Stimulated activated naive CD8-positive, alpha-beta T cell treated with anti-CD3 and anti-CD28 coated beads, Interleukin-15, Interleukin-2, amounts not matched to agents 100 ng/mL and 50 ng/mL, for 24 hours (primary cell): ENCODE results near the gene TTC7B.

Source experiments
- H3K27ac Mint-ChIP-seq: one replicate; pipeline ENCODE4 v1.8.0; 2021; ENCODE audit warnings: mild to moderate bottlenecking, mixed read lengths
- H3K27me3 Mint-ChIP-seq: one replicate; pipeline ENCODE4 v1.8.0; 2021; ENCODE audit warnings: mixed read lengths
- H3K36me3 Mint-ChIP-seq: one replicate; pipeline ENCODE4 v1.8.0; 2021; ENCODE audit warnings: low read depth, mixed read lengths
- H3K4me1 Mint-ChIP-seq: one replicate; pipeline ENCODE4 v1.8.0; 2021; ENCODE audit warnings: low read depth, mixed read lengths
- H3K4me3 Mint-ChIP-seq: one replicate; pipeline ENCODE4 v1.8.0; 2021; ENCODE audit warnings: mild to moderate bottlenecking, mixed read lengths
- H3K9me3 Mint-ChIP-seq: one replicate; pipeline ENCODE4 v1.8.0; 2021; ENCODE audit warnings: mixed read lengths

Gene TTC7B

DNA sequence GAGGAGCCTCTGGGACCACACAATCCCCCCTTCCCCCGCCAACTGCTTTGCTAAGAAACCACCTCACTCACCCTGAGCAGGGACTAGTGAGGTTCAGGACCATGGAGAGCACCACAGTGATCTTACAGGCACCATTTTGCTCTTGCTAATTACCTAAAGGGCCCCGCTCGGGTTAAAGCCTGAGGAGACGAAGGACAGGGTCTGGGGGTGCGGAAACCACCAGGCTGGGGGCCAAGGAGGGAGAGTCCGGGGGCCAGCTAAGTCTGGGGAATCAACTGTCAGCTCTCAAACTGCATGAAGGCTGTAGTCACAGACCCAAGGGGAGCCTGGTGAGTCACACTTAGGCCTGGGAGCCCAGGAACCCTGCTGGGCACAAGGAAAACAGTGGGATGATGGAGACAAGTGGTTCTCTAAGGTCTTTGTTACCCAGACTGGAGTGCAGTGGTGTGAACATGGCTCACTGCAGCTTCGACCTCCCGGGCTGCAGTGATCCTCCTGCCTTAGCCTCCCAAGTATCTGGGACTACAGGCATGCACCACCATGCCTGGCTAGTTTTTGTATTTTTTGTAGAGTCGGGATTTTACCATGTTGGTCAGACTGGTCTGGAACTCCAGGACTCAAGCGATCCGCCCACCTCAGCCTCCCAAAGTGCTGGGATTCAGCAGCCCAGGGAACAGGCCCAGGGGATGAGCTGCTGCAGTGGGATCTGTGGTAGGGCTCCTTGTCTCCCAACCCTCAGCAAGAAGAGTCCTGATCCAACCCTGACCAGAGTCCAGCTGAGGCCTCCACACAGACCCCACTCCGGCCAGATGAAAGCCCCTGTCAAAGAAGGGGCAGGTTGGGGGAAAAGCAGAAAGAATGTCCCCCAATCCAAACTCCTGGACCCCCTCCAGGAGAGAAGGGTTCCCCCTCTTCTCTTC is 320.6 kb downstream of the TTC7B start:
- Mint-ChIP-seq H3K27me3 (peaks cover 13% of the 10 kb centered on the region), H3K27ac (no peak overlapping the region), H3K4me3 (no peak overlapping the region), H3K9me3 (no peaks in the 10 kb centered on the region), H3K4me1 (peaks cover 2% of the 10 kb centered on the region), H3K36me3 (no peaks in the 10 kb centered on the region)

DNA sequence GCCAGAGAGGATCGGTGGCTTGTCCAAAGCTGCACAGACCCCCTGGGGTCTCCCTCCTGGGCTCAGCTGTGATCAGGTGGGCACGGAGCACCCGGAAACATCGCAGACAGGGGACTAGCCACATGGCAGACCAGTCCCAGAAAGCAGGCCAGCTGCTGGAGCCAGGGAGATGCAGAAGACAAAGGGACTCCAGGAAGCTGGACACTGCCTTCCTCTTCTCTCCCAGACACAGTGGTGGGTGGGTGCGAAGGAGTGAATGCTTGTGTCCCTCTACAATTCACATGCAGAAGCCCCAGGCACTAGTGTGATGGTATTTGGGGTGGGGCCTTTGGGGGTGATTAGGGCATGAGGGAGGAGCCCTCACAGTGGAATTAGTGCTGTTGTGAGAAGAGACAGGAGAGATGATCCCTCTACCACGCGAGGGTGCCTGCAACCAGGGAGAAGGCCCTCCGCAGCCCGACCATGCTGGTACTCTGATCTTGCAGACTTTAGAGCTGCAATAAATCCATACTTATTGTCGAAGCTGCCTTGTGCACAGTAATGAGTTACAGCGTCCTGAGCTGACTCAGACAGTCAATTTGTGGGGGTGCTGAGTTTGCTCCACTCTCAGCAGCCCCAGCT is 324.2 kb downstream of the TTC7B start:
- Mint-ChIP-seq H3K36me3 (no peaks in the 10 kb centered on the region), H3K27ac (no peak overlapping the region), H3K27me3 (no peaks in the 10 kb centered on the region), H3K9me3 (no peaks in the 10 kb centered on the region), H3K4me1 (no peaks in the 10 kb centered on the region), H3K4me3 (no peak overlapping the region)

DNA sequence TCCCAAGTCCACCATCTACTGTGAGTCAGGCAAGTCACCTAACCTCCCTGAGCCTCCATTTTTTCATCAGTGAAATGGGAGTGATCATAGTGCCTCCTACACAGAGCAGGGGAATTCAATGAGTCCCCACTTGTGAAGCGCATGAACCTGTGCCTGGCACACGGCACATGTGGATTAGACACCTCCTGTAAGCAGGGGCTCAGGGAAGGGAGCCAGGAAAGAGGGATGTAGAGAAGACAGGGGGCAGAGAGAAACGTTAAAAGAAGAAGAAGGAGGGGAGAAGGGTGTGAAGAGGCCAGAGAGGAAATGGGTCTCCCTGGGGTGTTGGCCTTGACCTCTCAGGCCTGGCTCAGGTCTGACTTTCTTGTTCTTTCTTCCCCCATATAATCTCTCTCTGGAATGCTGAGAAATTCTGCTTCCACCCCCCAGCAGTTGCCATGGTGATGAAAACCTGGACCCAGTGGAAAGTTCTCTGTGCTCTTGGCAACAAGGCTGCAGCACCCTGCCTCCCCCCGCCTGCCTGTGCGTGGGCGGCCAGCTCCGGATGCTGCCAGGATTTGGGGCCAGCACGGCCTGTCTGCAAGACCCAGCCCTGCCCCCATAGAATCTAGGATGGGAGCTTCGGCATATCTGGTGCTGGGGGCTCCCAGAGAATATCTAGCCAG is 324.9 kb downstream of the TTC7B start:
- H3K4me1 Mint-ChIP-seq = no peaks in the 10 kb centered on the region
- no peak overlapping the region for H3K4me3 Mint-ChIP-seq
- H3K27ac Mint-ChIP-seq = no peak overlapping the region
- H3K27me3 Mint-ChIP-seq = no peaks in the 10 kb centered on the region
- H3K9me3 Mint-ChIP-seq = no peaks in the 10 kb centered on the region
- no peaks in the 10 kb centered on the region for H3K36me3 Mint-ChIP-seq

DNA sequence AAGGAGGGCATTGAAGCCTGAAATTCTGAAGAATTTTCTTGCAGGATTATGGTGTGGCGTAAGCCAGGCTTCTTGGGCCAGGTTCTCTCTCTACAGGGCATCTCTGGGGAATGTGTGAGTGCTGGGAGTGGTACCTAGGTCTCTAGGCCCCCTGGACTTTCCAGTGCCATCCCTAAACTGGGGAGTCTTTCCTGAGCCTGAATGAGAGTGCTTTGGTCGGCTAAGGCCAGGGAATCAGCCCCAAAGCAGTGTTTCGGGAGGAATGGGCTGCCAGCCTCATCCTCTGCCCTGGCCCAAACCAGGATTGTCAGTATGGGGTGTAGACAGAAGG is 325.5 kb downstream of the TTC7B start:
- Mint-ChIP-seq H3K4me1 (no peaks in the 10 kb centered on the region), H3K9me3 (no peaks in the 10 kb centered on the region), H3K36me3 (no peaks in the 10 kb centered on the region), H3K27me3 (no peaks in the 10 kb centered on the region), H3K4me3 (no peak overlapping the region), H3K27ac (no peak overlapping the region)

DNA sequence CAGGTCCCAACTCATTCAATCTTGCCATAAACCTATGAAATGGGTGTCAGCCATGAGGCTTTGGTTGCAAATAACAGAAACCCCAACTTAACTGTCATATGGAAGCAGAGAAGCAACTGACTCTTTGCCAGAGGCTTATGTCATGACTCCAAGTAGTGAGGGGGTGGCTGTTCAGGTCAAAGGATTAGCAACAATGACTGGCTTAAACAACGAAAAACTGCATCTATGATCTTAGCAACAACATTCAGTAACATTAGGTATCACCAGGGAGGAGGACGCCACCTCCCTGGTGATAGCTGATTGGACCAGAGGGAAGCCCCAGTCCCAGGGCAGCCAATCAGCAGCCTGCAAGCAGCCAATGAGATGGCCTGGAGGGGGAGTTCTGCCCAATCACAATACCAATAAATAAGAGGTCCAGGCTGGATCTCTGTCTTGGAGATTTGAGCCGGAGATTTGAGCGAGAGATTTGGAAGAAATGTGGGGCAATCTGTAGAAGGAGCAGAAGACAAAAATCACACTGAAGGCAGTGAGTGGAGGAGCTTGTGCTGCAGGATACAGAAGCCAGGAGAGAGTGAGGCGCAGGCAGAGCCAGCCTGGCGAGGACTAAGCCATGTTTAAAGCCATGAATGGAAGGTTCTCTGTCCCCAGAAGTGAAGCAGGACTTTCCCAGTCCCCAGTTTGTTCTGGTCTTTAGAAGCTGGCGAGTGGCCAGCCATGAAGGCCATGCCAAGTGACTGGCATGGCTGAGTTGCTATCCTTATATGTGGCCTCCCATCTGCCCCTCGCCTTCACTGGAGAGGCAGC is 326.1 kb downstream of the TTC7B start:
- no peak overlapping the region for H3K27ac Mint-ChIP-seq
- H3K9me3 Mint-ChIP-seq = no peaks in the 10 kb centered on the region
- H3K27me3 Mint-ChIP-seq = no peaks in the 10 kb centered on the region
- H3K4me3 Mint-ChIP-seq = no peak overlapping the region
- no peaks in the 10 kb centered on the region for H3K36me3 Mint-ChIP-seq
- H3K4me1 Mint-ChIP-seq = no peaks in the 10 kb centered on the region

DNA sequence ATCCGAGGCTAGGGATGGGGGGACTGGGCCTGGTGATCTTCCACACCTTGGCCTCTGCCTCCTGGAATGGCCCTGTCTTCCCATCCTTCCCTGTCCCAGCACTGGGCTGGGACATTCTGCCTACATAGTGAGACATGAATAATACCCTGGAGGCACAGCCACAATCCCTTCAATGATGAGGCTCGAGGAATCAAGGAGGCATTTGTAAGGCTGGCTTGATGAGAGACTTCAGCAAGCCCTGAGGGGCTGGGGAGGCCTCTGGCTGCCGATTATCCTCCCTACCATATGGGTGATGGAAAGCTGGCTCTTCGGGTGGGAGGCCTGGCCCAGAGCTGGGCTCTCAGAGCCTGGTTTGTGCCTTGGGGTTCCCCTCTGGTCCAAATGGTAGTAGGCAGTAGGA is 326.9 kb downstream of the TTC7B start:
- Mint-ChIP-seq H3K36me3 (no peaks in the 10 kb centered on the region), H3K4me1 (peaks cover 2% of the 10 kb centered on the region), H3K27me3 (no peaks in the 10 kb centered on the region), H3K9me3 (no peaks in the 10 kb centered on the region), H3K4me3 (no peak overlapping the region), H3K27ac (no peak overlapping the region)

DNA sequence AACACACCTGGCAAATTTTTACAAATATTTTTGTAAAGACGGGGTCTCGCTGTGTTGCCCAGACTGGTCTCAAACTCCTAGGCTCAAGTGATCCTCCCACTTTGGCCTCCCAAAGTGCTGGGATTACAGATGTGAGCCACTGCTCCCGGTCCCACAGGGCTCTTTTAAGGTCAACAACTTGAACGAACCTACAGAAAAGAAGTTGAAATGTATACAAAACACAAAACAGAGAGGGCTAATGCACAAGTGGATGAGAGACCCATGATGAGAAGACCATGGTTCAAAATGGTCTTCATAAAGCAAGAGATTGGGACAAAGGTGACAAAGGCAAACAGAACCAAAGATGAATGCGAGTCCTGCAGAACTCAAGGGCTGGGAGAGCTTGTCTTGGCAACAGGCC is 328.0 kb downstream of the TTC7B start:
- no peaks in the 10 kb centered on the region for H3K27me3 Mint-ChIP-seq
- peaks cover 12% of the 10 kb centered on the region for H3K4me1 Mint-ChIP-seq
- H3K27ac Mint-ChIP-seq = no peak overlapping the region
- no peaks in the 10 kb centered on the region for H3K36me3 Mint-ChIP-seq
- H3K4me3 Mint-ChIP-seq = no peak overlapping the region
- H3K9me3 Mint-ChIP-seq = no peaks in the 10 kb centered on the region

DNA sequence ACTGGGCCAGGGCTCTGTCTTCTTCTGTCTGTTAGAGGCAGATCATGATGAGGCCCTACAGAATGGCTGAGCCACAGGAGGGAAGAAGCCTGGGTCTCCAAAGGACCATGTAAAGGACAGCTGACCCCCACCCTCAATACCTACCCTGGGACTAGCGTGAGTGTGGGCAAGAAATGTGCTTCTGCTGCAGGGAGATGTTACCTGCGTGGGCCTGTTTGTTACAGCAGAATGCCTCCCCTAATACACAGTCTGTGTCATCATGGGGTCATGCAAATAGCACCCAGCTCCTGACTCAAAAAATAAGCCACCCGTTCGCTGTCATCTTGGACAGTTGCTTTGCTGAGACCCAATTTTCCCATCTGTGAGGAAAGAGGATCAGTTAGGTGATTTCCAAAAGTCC is 328.8 kb downstream of the TTC7B start:
- Mint-ChIP-seq H3K27ac (no peak overlapping the region), H3K27me3 (peaks cover under 1% of the 10 kb centered on the region), H3K36me3 (no peaks in the 10 kb centered on the region), H3K4me3 (no peak overlapping the region), H3K9me3 (no peaks in the 10 kb centered on the region), H3K4me1 (peaks cover 12% of the 10 kb centered on the region)

DNA sequence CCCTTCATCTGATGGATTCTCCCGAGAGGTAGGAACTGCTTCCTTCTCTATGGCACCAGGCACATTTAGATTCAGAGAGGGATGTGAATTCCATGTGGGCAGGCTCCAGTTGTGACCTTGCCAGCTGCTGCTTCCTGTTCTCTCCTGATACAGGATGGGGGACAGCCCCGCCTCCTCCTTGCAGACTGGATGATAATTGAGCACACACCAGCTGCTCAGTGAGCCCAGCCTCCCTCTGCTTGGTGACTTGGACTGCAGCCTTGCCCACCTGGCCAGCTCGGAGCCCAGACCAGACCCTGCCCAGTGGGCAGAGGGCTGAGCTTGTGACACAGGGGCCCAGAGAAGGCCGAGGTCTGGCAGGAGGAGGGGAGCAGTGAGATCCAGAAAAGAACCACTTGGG is 329.2 kb downstream of the TTC7B start:
- peaks cover 3% of the 10 kb centered on the region for H3K27me3 Mint-ChIP-seq
- H3K4me3 Mint-ChIP-seq = no peak overlapping the region
- no peaks in the 10 kb centered on the region for H3K9me3 Mint-ChIP-seq
- peaks cover 12% of the 10 kb centered on the region for H3K4me1 Mint-ChIP-seq
- no peak overlapping the region for H3K27ac Mint-ChIP-seq
- no peaks in the 10 kb centered on the region for H3K36me3 Mint-ChIP-seq

DNA sequence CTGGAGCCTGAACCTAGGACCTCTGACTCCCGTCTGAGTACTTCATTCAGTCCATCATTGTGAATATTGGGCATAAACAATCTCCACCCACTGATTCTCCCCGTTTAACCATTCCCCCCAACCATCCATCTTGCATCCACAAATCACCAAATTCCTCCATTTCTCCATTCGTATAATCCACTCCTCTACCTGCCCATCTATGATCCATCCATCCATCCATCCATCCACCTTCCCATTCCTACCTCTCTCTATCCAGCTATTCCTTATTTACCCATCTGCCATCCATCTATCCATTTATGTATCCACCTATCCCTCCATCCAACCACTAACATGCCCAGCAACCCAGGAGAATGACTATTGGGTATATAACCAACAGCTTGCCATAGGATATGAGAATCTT is 331.9 kb downstream of the TTC7B start:
- no peak overlapping the region for H3K27ac Mint-ChIP-seq
- peaks cover 12% of the 10 kb centered on the region for H3K4me1 Mint-ChIP-seq
- H3K27me3 Mint-ChIP-seq = peaks cover 7% of the 10 kb centered on the region
- H3K9me3 Mint-ChIP-seq = no peaks in the 10 kb centered on the region
- no peaks in the 10 kb centered on the region for H3K36me3 Mint-ChIP-seq
- no peak overlapping the region for H3K4me3 Mint-ChIP-seq

DNA sequence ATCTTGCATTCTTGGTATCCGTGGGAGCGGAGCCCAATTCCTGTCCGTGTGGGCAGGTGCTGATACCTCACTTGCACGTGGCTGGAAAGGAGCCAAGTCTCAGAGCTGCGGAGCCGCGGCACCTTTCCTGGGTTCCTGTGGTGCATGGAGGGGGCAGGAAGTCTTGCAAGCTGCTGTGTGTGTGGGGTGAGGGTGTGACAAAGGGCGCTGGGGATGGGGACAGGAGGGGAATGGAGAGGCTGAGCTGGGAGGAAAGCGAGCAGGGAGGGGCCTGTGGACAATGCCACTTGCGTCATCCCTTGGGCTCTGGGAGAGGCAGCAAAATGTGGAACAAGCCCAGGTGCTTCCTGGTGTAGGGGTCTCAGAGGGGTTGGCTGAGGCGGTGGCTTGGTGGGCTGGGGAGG is 332.7 kb downstream of the TTC7B start:
- Mint-ChIP-seq H3K4me3 (no peak overlapping the region), H3K27ac (no peak overlapping the region), H3K9me3 (no peaks in the 10 kb centered on the region), H3K4me1 (peaks cover 12% of the 10 kb centered on the region), H3K36me3 (no peaks in the 10 kb centered on the region), H3K27me3 (peaks cover 7% of the 10 kb centered on the region)

DNA sequence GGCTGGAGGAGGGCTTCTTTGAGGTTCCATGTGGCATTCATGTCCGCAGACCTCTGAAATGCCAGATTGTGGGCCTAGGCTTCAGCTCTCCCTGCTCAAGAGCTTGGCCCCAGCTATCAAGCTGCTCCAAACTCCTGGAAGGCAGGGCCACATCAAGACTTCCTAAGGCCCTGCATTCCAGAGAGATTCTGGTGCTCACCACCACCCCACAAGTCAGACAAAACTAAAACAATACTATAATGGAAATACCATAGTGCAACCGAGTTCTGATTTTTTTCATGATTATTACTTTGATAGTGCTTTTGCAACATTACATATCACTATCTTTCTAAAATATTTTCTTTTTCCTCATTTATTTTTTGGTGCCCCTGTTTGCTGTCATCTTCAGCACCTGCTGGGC is 333.1 kb downstream of the TTC7B start:
- H3K4me1 Mint-ChIP-seq = peaks cover 12% of the 10 kb centered on the region

DNA sequence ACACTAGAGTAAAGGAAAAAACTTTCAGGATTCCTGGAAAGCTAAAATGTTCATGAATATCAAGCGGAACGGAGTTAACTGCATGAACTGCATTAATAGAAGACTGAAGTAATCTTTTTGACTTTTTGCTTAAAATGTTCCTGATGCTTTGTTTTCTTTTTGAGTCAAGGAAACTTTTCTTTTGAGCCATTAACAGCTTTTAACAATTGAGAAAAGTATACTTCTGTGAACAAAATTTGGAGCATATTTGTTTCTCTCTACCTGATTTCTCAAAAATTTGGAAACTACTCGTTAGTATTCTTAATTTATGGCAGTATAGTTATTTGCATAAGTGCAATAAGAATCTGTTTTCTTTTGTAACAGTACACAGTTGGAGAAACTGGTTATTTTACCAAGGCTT is 340.9 kb downstream of the TTC7B start:
- no peak overlapping the region for H3K27ac Mint-ChIP-seq
- H3K9me3 Mint-ChIP-seq = peaks cover 20% of the 10 kb centered on the region
- no peak overlapping the region for H3K4me3 Mint-ChIP-seq
- no peaks in the 10 kb centered on the region for H3K4me1 Mint-ChIP-seq
- peaks cover 21% of the 10 kb centered on the region for H3K27me3 Mint-ChIP-seq
- peaks cover 6% of the 10 kb centered on the region for H3K36me3 Mint-ChIP-seq

More for the DNA sequence above, 333.1 kb downstream of the TTC7B start:
- H3K27me3 Mint-ChIP-seq = peaks cover 7% of the 10 kb centered on the region
- H3K9me3 Mint-ChIP-seq = no peaks in the 10 kb centered on the region
- no peaks in the 10 kb centered on the region for H3K36me3 Mint-ChIP-seq
- no peak overlapping the region for H3K4me3 Mint-ChIP-seq
- H3K27ac Mint-ChIP-seq = no peak overlapping the region
